KMS-11 (cell line): ENCODE results near the gene SPACA6.

ENCODE experiments used
- H2AFZ ChIP-seq: fragments of 200-600 bp; sonication (generic); 2 replicates; pipeline ENCODE4 v1.6.1; 2016; ENCODE audit warnings: antibody characterized with exemption, mixed run types, low read depth
- H3K27ac ChIP-seq: fragments of 200-600 bp; sonication (generic); 2 replicates; pipeline ENCODE4 v1.6.1; 2016; ENCODE audit warnings: mild to moderate bottlenecking, mixed run types
- H3K27me3 ChIP-seq: fragments of 200-600 bp; sonication (generic); 2 replicates; pipeline ENCODE4 v1.6.1; 2017; ENCODE audit warnings: mild to moderate bottlenecking, low read depth, mixed run types, moderate library complexity; ENCODE audit not compliant: insufficient read depth
- H3K36me3 ChIP-seq: fragments of 200-600 bp; sonication (generic); 2 replicates; pipeline ENCODE4 v1.6.1; 2017; ENCODE audit warnings: mild to moderate bottlenecking, mixed run types; ENCODE audit not compliant: insufficient read depth
- H3K4me1 ChIP-seq: fragments of 200-600 bp; sonication (generic); 2 replicates; pipeline ENCODE4 v1.6.1; 2016; ENCODE audit warnings: mild to moderate bottlenecking, low read depth, mixed run types; ENCODE audit not compliant: poor library complexity, severe bottlenecking
- H3K4me2 ChIP-seq: fragments of 200-600 bp; sonication (generic); 2 replicates; pipeline ENCODE4 v1.7.0; 2016; ENCODE audit warnings: mild to moderate bottlenecking, mixed run types
- H3K4me3 ChIP-seq: fragments of 200-600 bp; sonication (generic); IDR thresholded peaks from 2 replicates; pipeline ENCODE4 v1.6.1; 2017; ENCODE audit warnings: low read depth, low read length, mixed read lengths; ENCODE audit not compliant: insufficient read depth
- H3K79me2 ChIP-seq: fragments of 200-600 bp; sonication (generic); 2 replicates; pipeline ENCODE4 v1.6.1; 2016; ENCODE audit warnings: low read depth, mixed run types; ENCODE audit not compliant: insufficient read depth
- H3K9ac ChIP-seq: fragments of 200-600 bp; sonication (generic); 2 replicates; pipeline ENCODE4 v1.6.1; 2016; ENCODE audit warnings: mild to moderate bottlenecking, mixed run types
- H4K20me1 ChIP-seq: fragments of 200-600 bp; sonication (generic); 2 replicates; pipeline ENCODE4 v1.6.1; 2016; ENCODE audit warnings: mild to moderate bottlenecking, mixed run types; ENCODE audit not compliant: insufficient read depth
- TF ChIP-seq, protein P1 (sequence below): fragments of 200-600 bp; sonication (generic); conservative IDR thresholded peaks from 2 replicates; pipeline ENCODE4 v1.6.1; 2017; ENCODE audit warnings: low read depth, mild to moderate bottlenecking, antibody characterized with exemption, low read length, moderate library complexity, mixed read lengths

Gene SPACA6

DNA sequence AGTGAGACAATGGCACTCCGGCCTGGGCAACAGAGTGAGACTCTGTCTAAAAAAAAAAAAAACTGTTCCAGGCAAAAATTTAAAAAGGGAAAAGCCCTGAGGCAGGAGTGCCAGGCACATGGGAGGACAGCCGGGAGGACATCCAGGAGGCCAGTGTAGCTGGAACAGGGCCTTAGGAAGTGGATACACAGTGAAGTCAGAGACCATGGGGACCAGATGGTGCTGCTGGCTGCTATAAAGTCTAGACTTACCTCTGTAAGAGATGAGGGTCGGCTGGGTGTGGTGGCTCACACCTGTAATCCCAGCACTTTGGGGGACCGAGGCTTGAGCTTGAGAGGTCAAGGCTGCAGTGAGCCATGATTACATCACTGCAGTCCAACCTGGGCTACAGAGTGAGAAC is 15.7 kb downstream of the SPACA6 start:
- no peaks in the 10 kb centered on the region for H3K79me2 ChIP-seq
- no peak overlapping the region for H3K27ac ChIP-seq
- no peak overlapping the region for H3K9ac ChIP-seq
- H3K4me3 ChIP-seq = no peak overlapping the region
- no peak overlapping the region for H2AFZ ChIP-seq
- H3K27me3 ChIP-seq = no peaks in the 10 kb centered on the region
- H3K4me2 ChIP-seq = no peak overlapping the region
- no peaks in the 10 kb centered on the region for H4K20me1 ChIP-seq
- H3K4me1 ChIP-seq = no peaks in the 10 kb centered on the region
- H3K36me3 ChIP-seq = no peaks in the 10 kb centered on the region
- TF ChIP-seq, protein P1, sequence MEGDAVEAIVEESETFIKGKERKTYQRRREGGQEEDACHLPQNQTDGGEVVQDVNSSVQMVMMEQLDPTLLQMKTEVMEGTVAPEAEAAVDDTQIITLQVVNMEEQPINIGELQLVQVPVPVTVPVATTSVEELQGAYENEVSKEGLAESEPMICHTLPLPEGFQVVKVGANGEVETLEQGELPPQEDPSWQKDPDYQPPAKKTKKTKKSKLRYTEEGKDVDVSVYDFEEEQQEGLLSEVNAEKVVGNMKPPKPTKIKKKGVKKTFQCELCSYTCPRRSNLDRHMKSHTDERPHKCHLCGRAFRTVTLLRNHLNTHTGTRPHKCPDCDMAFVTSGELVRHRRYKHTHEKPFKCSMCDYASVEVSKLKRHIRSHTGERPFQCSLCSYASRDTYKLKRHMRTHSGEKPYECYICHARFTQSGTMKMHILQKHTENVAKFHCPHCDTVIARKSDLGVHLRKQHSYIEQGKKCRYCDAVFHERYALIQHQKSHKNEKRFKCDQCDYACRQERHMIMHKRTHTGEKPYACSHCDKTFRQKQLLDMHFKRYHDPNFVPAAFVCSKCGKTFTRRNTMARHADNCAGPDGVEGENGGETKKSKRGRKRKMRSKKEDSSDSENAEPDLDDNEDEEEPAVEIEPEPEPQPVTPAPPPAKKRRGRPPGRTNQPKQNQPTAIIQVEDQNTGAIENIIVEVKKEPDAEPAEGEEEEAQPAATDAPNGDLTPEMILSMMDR = no peak

DNA sequence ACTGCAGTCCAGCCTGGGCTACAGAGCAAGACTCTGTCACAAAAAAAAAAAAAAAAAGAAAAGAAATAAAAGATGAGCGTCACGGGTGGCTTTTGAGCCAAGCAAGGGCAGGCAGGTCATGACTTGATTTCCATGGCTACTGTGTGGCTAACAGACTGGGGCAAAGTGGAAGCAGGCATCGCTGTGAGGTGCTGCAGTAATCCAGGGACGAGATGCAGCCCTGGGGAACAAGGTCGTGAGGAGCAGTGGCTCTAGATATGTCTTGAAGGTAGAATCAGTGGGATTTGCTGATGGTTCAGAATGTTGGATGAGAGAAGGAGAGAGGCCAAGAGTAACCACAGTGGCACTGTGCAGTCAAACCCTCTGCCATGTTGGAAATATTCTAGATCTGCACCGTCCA is 16.4 kb downstream of the SPACA6 start:
- TF ChIP-seq, protein P1 = no peak
- no peak overlapping the region for H3K4me2 ChIP-seq

DNA sequence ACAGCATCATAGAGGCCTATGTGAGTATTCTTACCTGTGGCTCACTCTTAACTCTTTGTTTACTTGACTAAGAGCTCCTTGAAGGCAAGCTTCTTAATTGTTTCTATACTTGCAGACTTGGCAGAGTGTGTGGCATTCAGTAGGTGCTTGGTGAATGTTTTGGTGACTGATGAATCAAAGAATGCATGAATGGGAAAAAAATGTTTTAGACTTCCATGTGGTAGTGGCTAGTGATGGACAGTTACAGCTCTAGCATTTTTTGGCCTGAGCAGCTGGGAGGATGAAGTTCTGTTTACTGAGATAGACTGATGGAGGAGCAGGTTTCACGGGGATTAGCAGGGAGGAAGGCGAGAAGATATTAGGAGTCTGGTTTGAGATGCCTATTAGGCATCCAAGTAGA is 17.0 kb downstream of the SPACA6 start:
- H2AFZ ChIP-seq = no peak overlapping the region
- H3K36me3 ChIP-seq = no peaks in the 10 kb centered on the region
- H3K9ac ChIP-seq = no peak overlapping the region
- H3K79me2 ChIP-seq = no peaks in the 10 kb centered on the region
- no peak overlapping the region for H3K4me3 ChIP-seq
- H4K20me1 ChIP-seq = no peaks in the 10 kb centered on the region
- H3K4me2 ChIP-seq = no peak overlapping the region
- no peak overlapping the region for H3K27ac ChIP-seq
- H3K4me1 ChIP-seq = no peaks in the 10 kb centered on the region
- no peaks in the 10 kb centered on the region for H3K27me3 ChIP-seq
- TF ChIP-seq, protein P1 = no peak

More for the DNA sequence above, 16.4 kb downstream of the SPACA6 start:
- Histone ChIP-seq H4K20me1 (no peaks in the 10 kb centered on the region), H3K27me3 (no peaks in the 10 kb centered on the region), H2AFZ (no peak overlapping the region), H3K27ac (no peak overlapping the region), H3K79me2 (no peaks in the 10 kb centered on the region), H3K4me3 (no peak overlapping the region), H3K36me3 (no peaks in the 10 kb centered on the region), H3K9ac (no peak overlapping the region), H3K4me1 (no peaks in the 10 kb centered on the region)

DNA sequence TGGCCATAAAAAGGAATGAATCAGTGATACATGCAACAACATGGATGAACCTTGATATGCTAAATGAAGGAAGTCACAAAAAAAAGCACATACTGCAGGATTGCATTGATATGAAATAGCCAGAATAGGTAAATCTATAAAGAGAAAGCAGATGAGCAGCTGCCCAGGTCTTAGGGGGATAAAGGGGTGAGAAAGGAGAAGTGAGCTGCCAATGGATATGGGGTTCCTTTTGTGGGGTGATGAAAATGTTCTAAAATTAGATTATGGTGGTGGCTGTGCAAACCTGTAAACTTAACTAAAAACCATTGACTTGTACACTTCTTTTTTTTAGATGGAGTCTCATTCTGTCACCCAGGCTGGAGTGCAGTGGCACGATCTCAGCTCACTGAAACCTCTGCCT is 18.6 kb downstream of the SPACA6 start:
- TF ChIP-seq, protein P1 = no peak

More for the DNA sequence above, 18.6 kb downstream of the SPACA6 start:
- Histone ChIP-seq H4K20me1 (no peaks in the 10 kb centered on the region), H2AFZ (no peak overlapping the region), H3K4me3 (no peak overlapping the region), H3K4me1 (no peaks in the 10 kb centered on the region), H3K27me3 (no peaks in the 10 kb centered on the region), H3K27ac (no peak overlapping the region), H3K9ac (no peak overlapping the region), H3K79me2 (no peaks in the 10 kb centered on the region), H3K4me2 (no peak overlapping the region), H3K36me3 (no peaks in the 10 kb centered on the region)
